Measurements from ENCODE around the gene TSEN2.
A peak's percentile ranks its signal among the peaks of the same experiment; 100 is the strongest.
"Not testable (repeated sequence)": the region's sequence is repeated elsewhere in the genome, so short reads cannot be mapped to it uniquely, and the experiment has no call there.

Gene TSEN2

DNA sequence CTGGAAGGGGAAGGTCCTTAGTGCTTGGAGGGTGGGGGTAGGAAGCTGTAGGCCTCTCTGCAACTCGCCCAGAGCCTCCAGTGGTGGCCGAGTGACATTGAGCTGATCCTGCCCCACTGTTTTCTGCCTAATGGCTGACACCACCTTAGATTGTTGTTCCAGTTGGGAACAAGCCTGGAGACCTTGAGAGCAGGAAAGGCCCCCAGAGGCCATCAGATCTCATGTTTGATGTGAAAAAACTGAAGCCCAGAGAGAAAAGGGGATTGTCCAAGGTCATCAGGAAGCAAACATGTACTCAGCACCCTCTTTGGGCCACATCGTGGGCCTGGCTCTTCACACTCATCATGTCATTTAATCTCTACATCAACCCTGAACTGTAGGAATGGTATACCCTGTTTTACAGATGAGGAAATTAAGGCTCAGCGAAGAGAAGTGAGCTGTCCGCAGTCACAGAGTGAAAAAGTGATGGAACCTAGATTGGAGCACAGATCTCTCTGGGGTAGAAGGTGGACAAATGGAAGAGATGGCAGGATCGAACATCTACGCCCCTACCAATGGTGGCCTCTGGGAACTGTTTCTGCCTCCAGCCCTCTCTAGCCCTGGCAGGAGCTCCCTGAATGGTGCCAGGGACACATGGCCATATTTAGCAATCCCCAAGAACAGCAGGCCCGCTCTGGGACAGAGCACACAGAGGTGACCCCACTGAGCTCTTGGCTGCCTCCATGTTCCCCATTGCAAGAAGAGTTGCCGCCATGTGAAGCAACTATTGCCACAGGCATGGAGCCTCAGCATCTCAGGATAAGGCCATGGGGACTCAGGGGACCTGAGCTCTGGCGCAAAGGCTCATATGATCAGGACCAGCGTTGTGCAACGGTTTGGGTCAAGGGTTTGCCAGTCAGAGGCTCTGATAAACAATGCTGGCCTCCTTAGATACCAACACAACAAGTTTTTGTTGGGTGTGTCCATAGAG, 31.6 kb upstream of the TSEN2 start:
- DNase-seq: peak; percentile 37 to 53

- peak in 1 of 2 donors; percentile 25 for DNase-seq
Observed at GRCh38 chr3:12454076-12454815, 30.0 kb upstream of the TSEN2 start.

DNA sequence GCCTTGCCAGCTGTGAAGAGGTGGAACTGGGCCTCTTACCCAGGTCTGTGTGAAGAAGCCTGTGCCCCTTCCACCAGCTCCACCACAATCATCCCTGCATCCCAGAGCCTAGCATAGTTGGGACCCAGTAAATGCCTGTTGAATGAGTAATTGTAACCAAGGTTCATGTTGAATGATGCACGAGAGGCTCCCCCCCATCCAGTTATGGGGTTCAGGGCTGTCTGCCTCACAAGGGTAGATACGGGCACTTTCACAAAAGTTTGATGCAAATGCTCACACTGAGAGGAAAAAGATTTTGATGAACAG, 29.5 kb upstream of the TSEN2 start:
- no peak for DNase-seq

GRCh38 chr3:12455740-12456139, 28.5 kb upstream of the TSEN2 start:
- no peak for DNase-seq

DNA sequence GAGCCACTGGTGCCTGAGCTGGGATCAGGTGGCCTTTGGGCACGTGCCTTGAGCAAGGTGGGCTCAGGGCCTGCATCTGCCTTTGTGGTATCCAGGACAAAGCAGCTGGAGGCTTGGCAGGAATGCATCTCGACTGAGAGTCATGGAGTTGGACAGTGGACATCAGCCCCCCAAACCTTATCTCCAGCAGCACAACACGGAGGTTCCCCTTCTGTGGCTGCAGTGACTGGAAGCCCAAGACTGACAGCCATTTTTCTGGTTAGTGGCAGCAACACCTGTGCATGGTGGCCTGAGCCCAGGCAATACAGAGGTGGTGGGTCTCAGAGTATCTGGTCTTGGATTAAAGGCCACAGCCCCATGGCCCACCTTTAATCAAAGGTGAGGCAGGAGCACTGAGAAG, 27.8 kb upstream of the TSEN2 start:
- DNase-seq: no peak

DNA sequence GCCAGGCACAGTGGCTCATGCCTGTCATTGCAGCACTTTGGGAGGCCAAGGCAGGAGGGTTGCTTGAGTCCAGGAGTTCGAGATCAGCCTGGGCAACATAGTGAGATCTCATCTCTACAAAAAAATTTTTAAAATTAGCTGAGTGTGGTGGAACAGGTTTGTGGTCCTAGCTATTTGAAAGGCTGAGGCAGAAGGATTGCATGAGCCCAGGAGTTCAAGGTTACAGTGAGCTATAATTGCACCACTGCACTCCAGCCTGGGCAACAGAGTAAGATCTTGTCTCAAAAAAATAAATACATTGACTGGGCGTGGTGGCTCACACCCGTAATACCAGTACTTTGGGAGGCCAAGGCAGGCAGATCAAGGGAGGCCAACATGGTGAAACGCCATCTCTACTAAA, 26.9 kb upstream of the TSEN2 start:
- not testable (repeated sequence) for DNase-seq

- peak; percentile 99 for DNase-seq
Observed at GRCh38 chr3:12458901-12459300, 25.4 kb upstream of the TSEN2 start.

GRCh38 chr3:12460127-12460526, 24.2 kb upstream of the TSEN2 start:
- DNase-seq: no peak

- no peak for DNase-seq
Observed at GRCh38 chr3:12461097-12461649, 23.1 kb upstream of the TSEN2 start.

DNA sequence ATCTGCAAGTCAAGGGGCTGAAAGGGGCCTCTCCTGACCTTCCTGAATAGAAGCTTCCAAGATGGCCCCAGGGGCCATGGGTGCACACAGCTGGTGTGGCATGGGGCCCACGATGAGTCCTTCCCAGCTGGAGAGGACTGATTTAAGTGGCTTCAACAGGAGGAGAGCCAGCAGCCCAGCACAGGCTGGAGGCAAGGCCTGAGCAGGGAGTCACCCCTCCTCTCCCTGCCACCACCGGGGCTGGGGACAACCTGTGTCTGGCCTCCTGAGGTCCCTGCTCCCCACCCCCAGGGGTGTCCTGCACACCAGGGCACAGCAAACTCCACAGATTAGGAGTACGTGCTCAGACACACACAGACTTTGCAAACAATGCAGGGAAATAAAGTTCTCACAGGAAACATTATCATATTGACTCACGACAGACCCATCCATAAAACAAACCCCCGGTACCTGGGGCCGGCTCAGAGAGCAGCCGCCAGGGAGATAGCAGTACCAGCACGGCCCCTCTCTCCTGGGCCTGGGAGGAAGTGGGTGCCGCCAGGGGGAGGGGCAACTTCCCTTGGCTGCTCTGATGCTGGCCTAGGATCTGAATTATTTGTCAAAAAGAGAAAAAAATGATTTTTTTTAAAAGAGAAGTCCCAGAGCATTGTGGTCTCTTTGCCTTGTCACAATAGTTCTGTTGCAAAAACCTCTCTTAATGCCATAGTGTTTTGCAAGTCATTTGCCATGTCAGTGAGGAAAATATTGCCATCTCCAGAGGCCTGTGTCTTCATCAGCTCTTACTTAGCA, 21.9 kb upstream of the TSEN2 start:
- peak; percentile 75 to 93 for DNase-seq

DNA sequence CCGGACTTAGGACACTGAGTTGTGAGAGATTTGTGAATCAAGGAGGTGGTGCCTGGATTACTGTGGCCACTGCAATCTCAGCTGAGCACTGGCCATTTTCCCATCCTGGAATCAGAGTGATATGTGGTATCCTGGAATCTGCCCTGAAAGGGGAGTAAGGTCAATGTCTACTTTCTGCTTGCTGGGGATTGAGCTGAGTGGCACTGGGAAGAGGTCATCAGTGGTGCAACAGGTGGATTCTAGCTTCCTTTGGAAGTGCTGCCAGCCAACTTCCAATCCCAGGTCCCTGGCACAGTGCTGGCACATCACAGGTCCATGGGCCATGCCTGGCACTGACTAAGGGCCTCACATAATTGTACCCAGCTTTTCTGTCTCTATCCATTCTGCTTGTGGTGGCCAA, 20.6 kb upstream of the TSEN2 start:
- no peak for DNase-seq

DNA sequence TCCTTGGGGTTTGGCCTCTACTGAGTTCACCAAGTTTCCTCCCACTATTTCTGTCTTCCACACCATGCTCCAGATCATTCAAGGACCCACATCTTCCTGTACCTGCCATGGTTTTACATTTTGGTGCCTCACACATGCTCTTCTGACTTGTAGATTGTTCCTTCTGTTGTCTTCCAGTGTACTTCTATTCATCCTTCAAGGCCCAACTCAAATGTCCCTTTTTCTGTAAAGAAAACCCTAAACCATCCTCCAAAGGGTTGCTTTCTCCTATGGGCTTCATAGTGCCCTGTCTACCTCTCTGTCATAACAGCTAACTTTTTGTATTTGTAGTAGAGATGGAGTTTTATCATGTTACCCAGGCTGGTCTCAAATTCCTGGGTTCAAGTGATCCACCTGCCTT, 20.1 kb upstream of the TSEN2 start:
- DNase-seq: no peak

GRCh38 chr3:12465151-12465835, 19.0 kb upstream of the TSEN2 start:
- no peak for DNase-seq

DNA sequence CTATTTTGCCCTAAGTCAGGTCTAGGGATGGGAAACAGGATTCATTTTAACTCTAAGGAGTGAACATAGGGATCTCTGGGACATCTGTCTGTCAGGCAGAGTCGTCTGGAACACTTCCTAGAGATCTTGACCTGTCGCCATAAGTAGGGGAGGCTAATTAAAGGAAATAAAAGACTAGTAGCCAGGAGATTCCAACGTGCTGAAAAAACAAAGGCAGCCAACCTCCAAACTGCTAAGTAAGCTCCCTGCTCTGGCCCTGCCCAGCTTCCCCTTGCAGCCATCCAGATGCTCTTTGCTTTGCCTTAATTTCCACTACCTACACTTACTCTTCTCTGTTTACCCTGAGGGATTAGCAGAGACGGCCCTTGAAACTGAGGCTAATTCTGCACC, 18.4 kb upstream of the TSEN2 start:
- DNase-seq: no peak

DNA sequence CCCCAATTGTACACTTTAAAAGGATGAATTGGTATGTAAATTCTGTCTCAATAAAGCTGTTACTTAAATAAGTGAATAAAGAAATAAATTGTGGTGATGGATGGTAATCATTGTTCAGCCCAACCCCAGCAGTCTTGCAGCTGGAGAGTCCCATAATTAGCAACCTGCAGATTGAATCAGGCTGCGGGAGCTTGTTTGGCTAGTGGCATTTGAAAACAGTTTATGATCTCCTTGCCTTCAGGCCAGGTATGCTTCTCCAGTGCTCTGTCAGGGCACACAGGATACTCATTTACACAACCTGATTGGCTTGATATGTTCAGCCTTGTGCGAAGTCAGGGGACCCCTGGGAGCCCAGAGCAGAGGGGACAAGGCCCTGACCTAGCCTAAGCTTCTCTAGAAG, 16.5 kb upstream of the TSEN2 start:
- DNase-seq: no peak

GRCh38 chr3:12468276-12468675, 16.0 kb upstream of the TSEN2 start:
- DNase-seq: no peak

DNA sequence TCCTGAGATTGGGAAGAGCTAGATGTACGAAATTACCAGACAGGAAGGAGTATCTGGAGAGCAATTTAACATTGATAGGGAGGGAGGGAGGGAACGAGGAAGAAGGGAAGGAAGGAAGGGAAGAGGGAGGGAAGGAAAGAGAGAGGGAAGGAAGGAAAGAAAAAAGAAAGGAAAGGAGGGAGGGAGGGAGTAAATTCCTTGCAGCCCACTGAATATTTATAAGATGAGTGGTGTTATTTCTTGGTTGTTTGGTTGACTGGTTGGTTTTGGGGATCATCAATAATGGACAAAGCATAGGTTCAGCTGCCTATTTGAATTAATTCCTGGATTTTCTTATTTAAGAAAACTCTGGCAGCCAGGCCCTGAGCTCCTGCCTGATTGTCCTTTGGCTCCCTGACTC, 15.5 kb upstream of the TSEN2 start:
- DNase-seq: no peak

GRCh38 chr3:12469222-12469621, 15.1 kb upstream of the TSEN2 start:
- not testable (repeated sequence) for DNase-seq

DNA sequence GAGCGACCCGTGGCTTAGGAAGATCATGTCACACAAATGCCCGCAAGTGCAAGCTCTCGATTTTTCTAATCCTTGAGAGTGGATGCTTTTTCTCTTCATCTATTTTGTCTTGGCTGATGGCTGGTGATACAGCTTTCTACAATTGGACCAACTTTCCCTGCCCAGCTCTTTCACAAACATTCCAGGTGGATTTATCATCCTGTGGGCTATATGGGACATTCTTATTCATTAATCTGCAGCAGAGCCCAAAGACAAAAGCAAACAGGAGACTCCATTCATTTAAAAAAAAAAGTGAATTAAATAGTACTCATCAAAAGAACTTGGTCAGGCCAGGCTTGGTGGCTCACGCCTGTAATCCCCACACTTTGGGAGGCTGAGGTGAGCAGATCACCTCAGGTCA, 14.2 kb upstream of the TSEN2 start:
- no peak for DNase-seq

GRCh38 chr3:12470680-12471079, 13.6 kb upstream of the TSEN2 start:
- no peak for DNase-seq

DNA sequence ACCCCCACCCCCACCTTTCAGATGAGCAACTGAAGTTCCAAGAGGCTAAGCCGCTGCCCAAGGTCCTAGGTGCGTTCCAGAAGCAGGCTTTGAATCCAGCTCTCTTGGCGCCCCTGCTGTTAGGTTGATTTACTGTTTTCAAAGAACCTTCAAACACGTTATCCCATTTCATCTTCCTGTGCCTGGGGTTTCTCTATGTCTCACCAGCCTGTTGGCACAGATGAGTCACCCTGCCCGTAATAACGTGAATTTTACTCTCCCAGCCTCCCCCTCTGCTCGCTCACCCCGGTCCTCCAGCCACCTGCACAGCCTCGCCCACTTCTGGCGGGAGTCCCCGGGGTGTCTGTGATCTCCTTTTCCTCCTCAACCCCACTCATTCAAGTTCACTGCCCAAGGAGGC, 13.0 kb upstream of the TSEN2 start:
- no peak for DNase-seq

DNA sequence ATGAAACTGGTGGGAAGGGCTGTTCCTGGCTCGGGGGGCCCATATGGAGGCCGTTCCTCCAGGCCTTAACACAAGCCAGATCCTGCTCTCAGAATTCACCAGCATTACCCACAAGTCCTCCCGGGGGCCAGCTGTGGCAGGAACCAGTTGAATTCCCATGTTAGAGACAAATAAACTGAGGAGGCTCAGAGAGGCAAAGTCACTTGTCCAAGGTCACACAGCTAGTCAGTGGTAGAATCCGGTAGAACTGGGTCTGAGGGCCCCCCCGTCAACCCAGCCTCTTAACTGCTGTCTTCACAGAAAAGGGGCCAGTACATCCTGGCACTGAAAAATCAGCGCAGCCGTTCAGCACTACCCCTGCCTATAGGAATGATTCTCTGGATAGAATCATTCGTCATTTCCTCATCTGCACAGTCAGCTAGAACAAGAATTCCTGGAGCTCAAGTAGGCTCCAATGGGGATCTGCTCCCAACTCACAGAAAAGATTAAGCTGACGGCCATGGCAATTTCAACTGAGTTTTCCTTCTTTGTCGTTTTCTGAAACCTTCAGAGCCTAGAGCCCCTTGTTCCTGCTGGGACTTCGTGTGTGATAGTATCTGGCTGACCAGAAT, 12.2 kb upstream of the TSEN2 start:
- no peak for DNase-seq
